HepG2 (cell line): Measurements from ENCODE around the gene TMEM151A. TPM values are rescaled to one million over a fixed set of nuclear protein-coding genes. Genes with fewer than 3 reads are reported as not detected.

Experiments
- AGO1 ChIP-seq: fragments of 200-400 bp; formaldehyde crosslinking; IDR thresholded peaks from 2 replicates; pipeline ENCODE4 v1.6.1; 2017; ENCODE audit warnings: mild to moderate bottlenecking, low read depth, low read length, moderate library complexity; ENCODE audit not compliant: poor library complexity, severe bottlenecking
- ATF1 ChIP-seq: IDR thresholded peaks from 2 replicates; pipeline ENCODE4 v1.6.1; 2016; ENCODE audit warnings: mild to moderate bottlenecking, control low read depth
- ELF3 ChIP-seq: IDR thresholded peaks from 2 replicates; pipeline ENCODE4 v1.6.1; 2016; ENCODE audit warnings: missing genetic modification reagents, missing compliant biosample characterization
- ERF ChIP-seq: IDR thresholded peaks from 2 replicates; pipeline ENCODE4 v1.6.1; 2018; ENCODE audit warnings: missing biosample characterization, missing genetic modification reagents
- FOXC1 ChIP-seq: sonication (generic); formaldehyde crosslinking; IDR thresholded peaks from 2 replicates; pipeline ENCODE4 v1.8.0; 2022; ENCODE audit warnings: mild to moderate bottlenecking, missing genetic modification reagents, borderline replicate concordance
- HNF4G ChIP-seq, 2 experiments: sonication (generic) in 1 of 2; formaldehyde crosslinking in 1 of 2; IDR thresholded peaks; 2 replicates each; pipeline versions ENCODE4 v1.4.0 to v1.6.1; 2011 to 2020; ENCODE audit warnings: borderline replicate concordance in 2 of 2, low read depth in 2 of 2, mild to moderate bottlenecking in 2 of 2, low read length in 1 of 2, missing genetic modification reagents in 1 of 2, moderate library complexity in 1 of 2
- KDM4B ChIP-seq: sonication (generic); formaldehyde crosslinking; IDR thresholded peaks from 2 replicates; pipeline ENCODE4 v1.4.0; 2020; ENCODE audit warnings: missing genetic modification reagents
- POLR2A ChIP-seq, 2 experiments: IDR thresholded peaks; 2 replicates each; pipeline ENCODE4 v1.6.1; 2011; ENCODE audit warnings: low read depth in 2 of 2, low read length in 2 of 2, mild to moderate bottlenecking in 1 of 2, moderate library complexity in 1 of 2; ENCODE audit not compliant: insufficient read depth in 1 of 2
- RARA ChIP-seq: IDR thresholded peaks from 2 replicates; pipeline ENCODE4 v1.6.1; 2016; ENCODE audit warnings: missing genetic modification reagents, missing compliant biosample characterization
- SOX13 ChIP-seq, 3 experiments: fragments of 450-650 bp in 1 of 3; sonication (generic) in 1 of 3; formaldehyde crosslinking in 1 of 3; IDR thresholded peaks in 2 of 3; conservative IDR thresholded peaks in 1 of 3; 2 replicates each; pipeline versions ENCODE4 v1.5.0 to v1.6.1; 2016 to 2020; ENCODE audit warnings: antibody characterized with exemption in 1 of 3, mild to moderate bottlenecking in 1 of 3, missing compliant biosample characterization in 1 of 3, missing genetic modification reagents in 1 of 3, moderate library complexity in 1 of 3
- YY1 ChIP-seq: IDR thresholded peaks from 2 replicates; pipeline ENCODE4 v1.6.1; 2011; ENCODE audit warnings: low read length, low read depth, moderate library complexity, mild to moderate bottlenecking; ENCODE audit not compliant: insufficient read depth, insufficient replicate concordance
- ZNF484 ChIP-seq: sonication (generic); formaldehyde crosslinking; IDR thresholded peaks from 2 replicates; pipeline ENCODE4 v1.5.1; 2020; ENCODE audit warnings: mild to moderate bottlenecking, low read depth, missing genetic modification reagents, borderline replicate concordance
- ZNF543 ChIP-seq: sonication (generic); formaldehyde crosslinking; IDR thresholded peaks from 2 replicates; pipeline ENCODE4 v1.4.0; 2020; ENCODE audit warnings: mild to moderate bottlenecking, missing genetic modification reagents
- polyA plus RNA-seq, 8 experiments: library from polyadenylated mRNA; depleted of rRNA in 3 of 8; stranded (reverse) in 7 of 8; unstranded in 1 of 8; fragments of >200 nt; fragmentation: Illumina TruSeq in 4 of 8; extraction: Trizol in 4 of 8; gene quantifications; 2 replicates each; pipeline versions ENCODE4 v1.2.1 to v1.2.3, GENCODE V29; 2011 to 2016; ENCODE audit warnings: low read depth in 4 of 8, missing spikeins in 1 of 8, mixed read lengths in 1 of 8; ENCODE audit not compliant: insufficient read depth in 1 of 8
- total RNA-seq, 5 experiments: library from RNA; depleted of rRNA; stranded (reverse); fragments of >200 nt; fragmentation: Illumina TruSeq; extraction: Trizol; gene quantifications; 2 replicates each; pipeline ENCODE4 v1.2.3, GENCODE V29; 2016; ENCODE audit warnings: low read depth in 1 of 5
- TF ChIP-seq, protein P1 (sequence below): sonication (generic); formaldehyde crosslinking; conservative IDR thresholded peaks from 2 replicates; pipeline ENCODE4 v1.4.0; 2020; ENCODE audit warnings: missing genetic modification reagents
- TF ChIP-seq, protein P2 (sequence below), 2 experiments: fragments of 450-650 bp in 1 of 2; sonication (generic) in 1 of 2; formaldehyde crosslinking in 1 of 2; IDR thresholded peaks; 2 replicates each; pipeline versions ENCODE4 v1.6.1 to v1.8.0; 2016 to 2022; ENCODE audit warnings: antibody characterized with exemption in 1 of 2, mild to moderate bottlenecking in 1 of 2, missing genetic modification reagents in 1 of 2
- TF ChIP-seq, protein P3 (sequence below): sonication (generic); formaldehyde crosslinking; IDR thresholded peaks from 2 replicates; pipeline ENCODE4 v1.8.0; 2022; ENCODE audit warnings: missing genetic modification reagents, low read depth, mild to moderate bottlenecking, borderline replicate concordance

The TMEM151A gene
- total and polyA plus RNA-seq, 2 of the 13 experiments (the other 11 are each of a cell fraction or from before 2014, with no cell fraction given): 0.18 to 0.33 TPM

- TF ChIP-seq, protein P1, sequence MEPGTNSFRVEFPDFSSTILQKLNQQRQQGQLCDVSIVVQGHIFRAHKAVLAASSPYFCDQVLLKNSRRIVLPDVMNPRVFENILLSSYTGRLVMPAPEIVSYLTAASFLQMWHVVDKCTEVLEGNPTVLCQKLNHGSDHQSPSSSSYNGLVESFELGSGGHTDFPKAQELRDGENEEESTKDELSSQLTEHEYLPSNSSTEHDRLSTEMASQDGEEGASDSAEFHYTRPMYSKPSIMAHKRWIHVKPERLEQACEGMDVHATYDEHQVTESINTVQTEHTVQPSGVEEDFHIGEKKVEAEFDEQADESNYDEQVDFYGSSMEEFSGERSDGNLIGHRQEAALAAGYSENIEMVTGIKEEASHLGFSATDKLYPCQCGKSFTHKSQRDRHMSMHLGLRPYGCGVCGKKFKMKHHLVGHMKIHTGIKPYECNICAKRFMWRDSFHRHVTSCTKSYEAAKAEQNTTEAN (CRISPR knock-in tag): no peak
- TF ChIP-seq ZNF484 (CRISPR knock-in tag) (no peak), KDM4B (peak; percentile 36; the same call in 1 of the 2 replicates), FOXC1 (CRISPR knock-in tag) (peak; percentile 92), ZNF543 (CRISPR knock-in tag) (peak; percentile 74), POLR2A (IDR thresholded peaks at IDR 0.05; ENCODE audit: insufficient read depth in 1 of 2, low read depth in 2 of 2, low read length in 2 of 2) (peak; percentile 89 to 97), HNF4G (IDR thresholded peaks at IDR 0.05; ENCODE audit: borderline replicate concordance, low read depth, low read length) (no peak), HNF4G (CRISPR knock-in tag; IDR thresholded peaks at IDR 0.05; ENCODE audit: borderline replicate concordance, low read depth) (no peak), ERF (peak; percentile 72; the same call in 1 of the 2 replicates), ELF3 (peak; percentile 78; the same call in 1 of the 2 replicates), AGO1 (peak; percentile 75), RARA (CRISPR knock-in tag) (peak; percentile 30; the same call in 1 of the 2 replicates), SOX13 (IDR thresholded peaks at IDR 0.05) (no peak), SOX13 (CRISPR knock-in tag; conservative IDR thresholded peaks at IDR 0.05 in 1 of 2, IDR thresholded peaks at IDR 0.05 in 1 of 2) (no peak), YY1 (peak; percentile 77), ATF1 (CRISPR knock-in tag) (peak; percentile 99)
- TF ChIP-seq, protein P2, sequence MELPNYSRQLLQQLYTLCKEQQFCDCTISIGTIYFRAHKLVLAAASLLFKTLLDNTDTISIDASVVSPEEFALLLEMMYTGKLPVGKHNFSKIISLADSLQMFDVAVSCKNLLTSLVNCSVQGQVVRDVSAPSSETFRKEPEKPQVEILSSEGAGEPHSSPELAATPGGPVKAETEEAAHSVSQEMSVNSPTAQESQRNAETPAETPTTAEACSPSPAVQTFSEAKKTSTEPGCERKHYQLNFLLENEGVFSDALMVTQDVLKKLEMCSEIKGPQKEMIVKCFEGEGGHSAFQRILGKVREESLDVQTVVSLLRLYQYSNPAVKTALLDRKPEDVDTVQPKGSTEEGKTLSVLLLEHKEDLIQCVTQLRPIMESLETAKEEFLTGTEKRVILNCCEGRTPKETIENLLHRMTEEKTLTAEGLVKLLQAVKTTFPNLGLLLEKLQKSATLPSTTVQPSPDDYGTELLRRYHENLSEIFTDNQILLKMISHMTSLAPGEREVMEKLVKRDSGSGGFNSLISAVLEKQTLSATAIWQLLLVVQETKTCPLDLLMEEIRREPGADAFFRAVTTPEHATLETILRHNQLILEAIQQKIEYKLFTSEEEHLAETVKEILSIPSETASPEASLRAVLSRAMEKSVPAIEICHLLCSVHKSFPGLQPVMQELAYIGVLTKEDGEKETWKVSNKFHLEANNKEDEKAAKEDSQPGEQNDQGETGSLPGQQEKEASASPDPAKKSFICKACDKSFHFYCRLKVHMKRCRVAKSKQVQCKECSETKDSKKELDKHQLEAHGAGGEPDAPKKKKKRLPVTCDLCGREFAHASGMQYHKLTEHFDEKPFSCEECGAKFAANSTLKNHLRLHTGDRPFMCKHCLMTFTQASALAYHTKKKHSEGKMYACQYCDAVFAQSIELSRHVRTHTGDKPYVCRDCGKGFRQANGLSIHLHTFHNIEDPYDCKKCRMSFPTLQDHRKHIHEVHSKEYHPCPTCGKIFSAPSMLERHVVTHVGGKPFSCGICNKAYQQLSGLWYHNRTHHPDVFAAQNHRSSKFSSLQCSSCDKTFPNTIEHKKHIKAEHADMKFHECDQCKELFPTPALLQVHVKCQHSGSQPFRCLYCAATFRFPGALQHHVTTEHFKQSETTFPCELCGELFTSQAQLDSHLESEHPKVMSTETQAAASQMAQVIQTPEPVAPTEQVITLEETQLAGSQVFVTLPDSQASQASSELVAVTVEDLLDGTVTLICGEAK (IDR thresholded peaks at IDR 0.05): no peak
- TF ChIP-seq, protein P2 (CRISPR knock-in tag; IDR thresholded peaks at IDR 0.05): peak; percentile 55; the same call in 1 of the 2 replicates
- TF ChIP-seq, protein P3, sequence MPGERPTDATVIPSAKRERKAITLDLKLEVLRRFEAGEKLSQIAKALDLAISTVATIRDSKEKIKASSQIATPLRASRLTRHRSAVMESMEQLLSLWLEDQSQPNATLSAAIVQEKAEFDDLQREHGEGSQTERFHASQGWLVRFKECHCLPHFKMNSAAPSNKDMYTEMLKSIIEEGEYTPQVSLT (CRISPR knock-in tag): no peak
Observed at GRCh38 chr11:66344550-66345315, 53.0 kb downstream of the TMEM151A start, which contains the start of gene BRMS1 (continued).
